Measurements from ENCODE around the gene TTBK2.

Gene TTBK2

DNA sequence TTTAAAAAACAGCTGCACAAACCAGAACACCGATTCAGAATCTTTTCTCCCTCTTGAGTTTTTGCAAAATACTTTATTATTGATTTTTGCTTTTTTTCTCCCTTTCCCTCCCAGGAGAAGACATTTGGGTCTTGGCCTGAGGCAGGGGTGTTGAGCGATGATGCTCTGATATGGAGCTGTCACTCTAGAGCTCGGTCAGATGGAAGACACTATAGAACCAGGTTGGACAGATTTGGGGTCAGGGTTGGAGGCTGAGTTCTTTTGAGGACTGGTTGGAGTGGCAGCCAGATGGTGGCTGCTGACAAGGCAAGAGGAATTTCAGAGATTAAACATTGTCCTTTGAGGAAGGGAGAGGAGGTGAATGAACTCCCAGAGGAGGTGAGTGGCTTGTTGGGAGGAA is 200.5 kb downstream of the TTBK2 start:
- no peak overlapping the region for H3K4me3 ChIP-seq (ENCODE audit: low read length)

DNA sequence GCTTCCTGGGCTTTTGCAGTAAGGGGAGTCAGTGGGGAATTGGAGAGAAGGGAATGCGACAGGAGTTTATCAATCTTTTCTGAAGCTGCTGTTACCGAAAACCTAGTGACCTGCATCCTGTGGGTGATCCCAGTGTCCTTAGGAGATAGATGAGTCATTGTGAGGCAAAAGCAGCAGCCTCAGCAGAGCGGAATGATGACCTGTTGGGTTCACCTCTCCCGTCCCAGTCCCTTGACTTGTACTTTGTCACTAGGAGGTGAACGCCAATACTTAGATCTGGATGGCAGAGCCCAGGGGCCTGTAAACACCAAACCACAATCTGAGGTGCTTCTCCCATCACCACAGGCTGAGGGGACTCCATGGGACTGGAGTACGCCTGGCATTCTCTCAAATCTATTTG is 201.5 kb downstream of the TTBK2 start:
- Histone ChIP-seq H3K4me1 (ENCODE audit: low read length) (no peaks in the 10 kb centered on the region), H3K36me3 (replicated peaks; ENCODE audit: low read depth, low read length) (peaks cover 11% of the 10 kb centered on the region), H3K4me3 (ENCODE audit: low read length) (no peak overlapping the region), H3K9me3 (ENCODE audit: insufficient read depth, low read length) (no peaks in the 10 kb centered on the region), H3K9ac (ENCODE audit: low read length) (no peak overlapping the region), H3K27me3 (ENCODE audit: low read depth, low read length) (no peaks in the 10 kb centered on the region), H4K20me1 (ENCODE audit: insufficient read depth, low read length) (no peaks in the 10 kb centered on the region), H3K79me2 (ENCODE audit: low read length) (no peaks in the 10 kb centered on the region), H3K4me2 (ENCODE audit: low read length) (no peak overlapping the region), H3K27ac (ENCODE audit: low read length) (no peak overlapping the region), H2AFZ (ENCODE audit: low read depth, low read length) (no peak overlapping the region)
- TF ChIP-seq, protein P1, sequence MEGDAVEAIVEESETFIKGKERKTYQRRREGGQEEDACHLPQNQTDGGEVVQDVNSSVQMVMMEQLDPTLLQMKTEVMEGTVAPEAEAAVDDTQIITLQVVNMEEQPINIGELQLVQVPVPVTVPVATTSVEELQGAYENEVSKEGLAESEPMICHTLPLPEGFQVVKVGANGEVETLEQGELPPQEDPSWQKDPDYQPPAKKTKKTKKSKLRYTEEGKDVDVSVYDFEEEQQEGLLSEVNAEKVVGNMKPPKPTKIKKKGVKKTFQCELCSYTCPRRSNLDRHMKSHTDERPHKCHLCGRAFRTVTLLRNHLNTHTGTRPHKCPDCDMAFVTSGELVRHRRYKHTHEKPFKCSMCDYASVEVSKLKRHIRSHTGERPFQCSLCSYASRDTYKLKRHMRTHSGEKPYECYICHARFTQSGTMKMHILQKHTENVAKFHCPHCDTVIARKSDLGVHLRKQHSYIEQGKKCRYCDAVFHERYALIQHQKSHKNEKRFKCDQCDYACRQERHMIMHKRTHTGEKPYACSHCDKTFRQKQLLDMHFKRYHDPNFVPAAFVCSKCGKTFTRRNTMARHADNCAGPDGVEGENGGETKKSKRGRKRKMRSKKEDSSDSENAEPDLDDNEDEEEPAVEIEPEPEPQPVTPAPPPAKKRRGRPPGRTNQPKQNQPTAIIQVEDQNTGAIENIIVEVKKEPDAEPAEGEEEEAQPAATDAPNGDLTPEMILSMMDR (IDR thresholded peaks at IDR 0.05; ENCODE audit: low read depth, low read length) = no peak
- no peak for TF ChIP-seq EZH2phosphoT487 (IDR thresholded peaks at IDR 0.05; ENCODE audit: low read depth)

More for the DNA sequence above, 200.5 kb downstream of the TTBK2 start:
- H2AFZ ChIP-seq (ENCODE audit: low read depth, low read length) = no peak overlapping the region
- H3K9me3 ChIP-seq (ENCODE audit: insufficient read depth, low read length) = no peaks in the 10 kb centered on the region
- H3K4me1 ChIP-seq (ENCODE audit: low read length) = no peaks in the 10 kb centered on the region
- no peak overlapping the region for H3K4me2 ChIP-seq (ENCODE audit: low read length)
- no peak overlapping the region for H3K9ac ChIP-seq (ENCODE audit: low read length)
- no peaks in the 10 kb centered on the region for H3K27me3 ChIP-seq (ENCODE audit: low read depth, low read length)
- H3K36me3 ChIP-seq (replicated peaks; ENCODE audit: low read depth, low read length) = peaks cover 22% of the 10 kb centered on the region
- H3K79me2 ChIP-seq (ENCODE audit: low read length) = no peaks in the 10 kb centered on the region
- no peak overlapping the region for H3K27ac ChIP-seq (ENCODE audit: low read length)
- no peaks in the 10 kb centered on the region for H4K20me1 ChIP-seq (ENCODE audit: insufficient read depth, low read length)
- no peak for TF ChIP-seq EZH2phosphoT487 (IDR thresholded peaks at IDR 0.05; ENCODE audit: low read depth)
- TF ChIP-seq, protein P1 (IDR thresholded peaks at IDR 0.05; ENCODE audit: low read depth, low read length) = no peak

DNA sequence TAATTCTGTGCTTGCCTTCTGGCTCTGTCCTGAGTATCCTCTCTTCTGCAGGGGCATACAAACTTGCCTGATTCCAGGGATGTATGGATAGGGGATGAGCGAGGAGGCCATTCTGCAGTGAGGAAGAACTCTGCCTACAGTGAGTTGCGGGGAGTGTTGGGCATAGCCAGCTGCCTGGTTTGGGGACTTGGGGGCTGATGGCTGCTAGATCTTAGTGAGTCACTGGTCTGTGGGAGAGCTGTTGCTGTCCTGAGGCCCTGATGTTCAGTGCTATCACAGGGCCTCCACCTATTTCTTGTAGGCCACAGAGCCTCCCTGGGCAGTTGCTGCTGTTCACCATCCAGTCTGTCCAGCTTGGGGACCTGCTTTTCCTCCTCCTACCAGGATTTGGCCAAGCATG is 204.0 kb downstream of the TTBK2 start:
- Histone ChIP-seq H3K79me2 (ENCODE audit: low read length) (no peaks in the 10 kb centered on the region), H3K27me3 (ENCODE audit: low read depth, low read length) (no peaks in the 10 kb centered on the region), H4K20me1 (ENCODE audit: insufficient read depth, low read length) (no peaks in the 10 kb centered on the region), H3K27ac (ENCODE audit: low read length) (no peak overlapping the region), H3K9me3 (ENCODE audit: insufficient read depth, low read length) (no peaks in the 10 kb centered on the region), H3K9ac (ENCODE audit: low read length) (no peak overlapping the region), H2AFZ (ENCODE audit: low read depth, low read length) (no peak overlapping the region), H3K4me3 (ENCODE audit: low read length) (no peak overlapping the region), H3K4me1 (ENCODE audit: low read length) (no peaks in the 10 kb centered on the region), H3K4me2 (ENCODE audit: low read length) (no peak overlapping the region), H3K36me3 (replicated peaks; ENCODE audit: low read depth, low read length) (peaks cover 9% of the 10 kb centered on the region)
- TF ChIP-seq, protein P1 (IDR thresholded peaks at IDR 0.05; ENCODE audit: low read depth, low read length) = no peak
- no peak for TF ChIP-seq EZH2phosphoT487 (IDR thresholded peaks at IDR 0.05; ENCODE audit: low read depth)

DNA sequence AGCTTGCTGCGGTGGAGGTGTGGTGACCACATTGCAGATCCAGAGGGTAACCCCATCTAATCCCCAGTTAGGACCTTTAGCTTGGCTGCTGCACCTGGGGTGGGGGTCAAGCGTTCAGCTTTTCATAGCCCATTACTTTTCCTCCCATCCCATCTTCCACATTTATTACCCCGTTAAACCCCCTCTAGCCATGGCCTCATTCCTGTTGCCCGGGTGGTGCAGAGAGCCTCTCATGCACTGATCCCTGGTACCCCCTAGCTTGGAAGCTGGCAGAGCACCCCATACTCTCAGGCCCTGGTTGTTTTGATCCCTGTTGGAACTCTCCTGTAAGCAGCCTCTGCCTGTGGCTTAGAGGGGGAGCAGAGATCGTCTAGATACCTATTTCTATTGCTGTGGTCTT is 204.5 kb downstream of the TTBK2 start:
- H3K9me3 ChIP-seq (ENCODE audit: insufficient read depth, low read length) = no peaks in the 10 kb centered on the region
- H3K36me3 ChIP-seq (replicated peaks; ENCODE audit: low read depth, low read length) = peaks cover 9% of the 10 kb centered on the region
- TF ChIP-seq, protein P1 (IDR thresholded peaks at IDR 0.05; ENCODE audit: low read depth, low read length) = no peak
- TF ChIP-seq EZH2phosphoT487 (IDR thresholded peaks at IDR 0.05; ENCODE audit: low read depth) = no peak

More for the DNA sequence above, 204.5 kb downstream of the TTBK2 start:
- no peak overlapping the region for H3K4me2 ChIP-seq (ENCODE audit: low read length)
- H3K27ac ChIP-seq (ENCODE audit: low read length) = no peak overlapping the region
- H3K4me1 ChIP-seq (ENCODE audit: low read length) = no peaks in the 10 kb centered on the region
- H2AFZ ChIP-seq (ENCODE audit: low read depth, low read length) = no peak overlapping the region
- no peaks in the 10 kb centered on the region for H3K79me2 ChIP-seq (ENCODE audit: low read length)
- no peaks in the 10 kb centered on the region for H3K27me3 ChIP-seq (ENCODE audit: low read depth, low read length)
- H3K9ac ChIP-seq (ENCODE audit: low read length) = no peak overlapping the region
- H3K4me3 ChIP-seq (ENCODE audit: low read length) = no peak overlapping the region
- H4K20me1 ChIP-seq (ENCODE audit: insufficient read depth, low read length) = no peaks in the 10 kb centered on the region

All from OCI-LY3 (cell line).